Stimulated activated naive CD8-positive, alpha-beta T cell treated with anti-CD3 and anti-CD28 coated beads, Interleukin-15, Interleukin-2, amounts not matched to agents 100 U/mL and 50 U/mL, for 24 hours (primary cell): ENCODE data around the gene ADO.
A peak's percentile ranks its signal among the peaks of the same experiment; 100 is the strongest.

Experiments
- ATAC-seq: fragments of 150-1000 bp; cut with Tn5 transposase; one replicate; pipeline ENCODE4 v1.10.0; 2021
- DNase-seq: peaks from one replicate; pipeline ENCODE4 v3.0.0; 2021

The ADO gene

DNA sequence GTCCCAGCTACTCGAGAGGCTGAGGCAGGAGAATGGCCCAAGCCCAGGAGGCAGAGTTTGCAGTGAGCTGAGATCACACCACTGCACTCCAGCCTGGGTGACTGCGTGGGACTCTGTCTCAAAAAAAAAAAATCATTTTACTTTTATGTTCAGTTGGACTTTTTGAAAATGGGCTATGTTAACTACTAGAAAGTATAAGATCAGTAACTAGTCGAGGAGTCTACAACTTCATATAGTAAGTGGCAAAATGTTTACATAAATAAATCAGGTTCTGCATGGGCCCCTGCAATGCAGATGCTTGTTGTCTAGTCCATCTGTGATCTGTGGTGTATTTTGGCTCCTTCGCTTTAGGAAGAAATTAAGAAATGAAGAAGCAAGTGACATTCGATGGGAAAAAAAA is 12.3 kb upstream of the ADO start:
- ATAC-seq (no peak), DNase-seq (no peak)

DNA sequence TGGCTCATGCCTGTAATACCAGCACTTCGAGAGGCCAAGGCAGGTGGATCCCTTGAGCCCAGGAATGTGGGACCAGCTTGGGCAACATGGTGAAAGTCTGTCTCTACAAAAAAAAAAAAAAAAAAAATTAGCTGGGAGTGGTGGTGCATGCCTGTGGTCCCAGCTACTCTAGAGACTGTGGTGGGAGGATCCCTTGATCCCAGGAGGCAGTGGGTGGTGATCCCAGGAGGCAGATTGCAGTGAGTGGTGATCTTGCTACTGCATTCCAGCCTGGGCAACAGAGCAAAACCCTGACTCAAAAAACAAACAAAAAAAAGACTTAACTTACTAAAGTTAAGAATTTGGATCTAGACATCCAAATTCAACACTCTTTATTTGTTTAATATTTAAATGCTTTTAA is 10.2 kb upstream of the ADO start:
- DNase-seq (no peak), ATAC-seq (no peak)

DNA sequence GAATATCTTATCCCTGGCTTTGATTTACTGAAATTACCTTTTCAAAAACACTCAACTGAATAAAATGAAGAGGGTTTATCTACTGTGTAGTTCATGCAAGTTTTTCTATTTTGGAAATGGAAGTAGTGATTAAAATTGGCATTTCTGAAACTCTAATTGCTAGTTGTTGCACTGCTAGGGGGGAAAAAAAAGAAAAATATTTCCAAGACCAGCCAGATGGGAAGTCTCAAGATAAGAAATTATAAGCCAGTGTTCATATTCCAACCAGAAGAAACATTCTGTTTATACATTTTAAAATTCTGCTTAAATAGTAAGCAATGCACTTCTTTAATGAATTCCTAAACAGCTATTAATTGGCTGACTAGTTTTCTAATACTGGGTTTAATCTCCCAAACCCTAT is 9.4 kb upstream of the ADO start:
- no peak for DNase-seq
- no peak for ATAC-seq

DNA sequence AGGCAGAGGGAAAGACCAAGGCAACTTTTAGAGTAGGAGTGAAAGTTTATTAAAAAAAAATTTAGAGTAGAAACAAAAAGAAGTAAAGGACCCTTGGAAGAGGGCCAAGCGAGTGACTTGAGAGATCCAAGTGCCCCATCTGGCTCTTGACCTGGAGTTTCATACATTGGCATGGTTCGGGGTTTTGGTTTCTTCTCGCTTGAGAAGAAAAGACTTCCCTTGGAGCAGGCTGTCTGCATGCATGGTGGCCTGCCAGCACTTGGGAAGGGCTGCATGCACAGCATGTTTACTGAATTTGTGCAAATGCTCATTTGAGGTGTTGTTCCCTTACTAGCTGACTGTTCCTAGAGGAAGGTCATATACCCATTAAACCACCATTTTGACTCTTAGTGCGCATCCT is 8.8 kb upstream of the ADO start:
- no peak for ATAC-seq

DNA sequence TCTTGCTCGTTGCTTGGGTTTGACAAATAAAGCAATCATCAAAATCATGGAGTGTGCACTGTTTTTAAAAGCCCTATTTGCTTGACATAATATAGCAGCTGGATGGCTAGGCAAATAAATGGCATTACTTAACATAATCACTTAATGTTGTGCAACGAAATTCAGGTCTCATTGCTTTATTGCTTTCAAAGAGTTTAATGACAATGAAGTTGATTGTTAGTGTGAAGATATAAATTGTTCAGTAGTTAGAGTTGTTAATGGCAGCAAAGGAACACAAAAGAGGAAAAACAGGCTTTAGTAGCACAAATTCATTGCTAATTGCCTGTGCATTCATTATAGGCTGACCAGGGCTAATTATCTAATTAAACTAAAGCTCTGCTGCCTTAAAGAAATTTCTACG is 7.6 kb upstream of the ADO start:
- no peak for ATAC-seq
- DNase-seq = no peak

More for the DNA sequence above, 8.8 kb upstream of the ADO start:
- no peak for DNase-seq

DNA sequence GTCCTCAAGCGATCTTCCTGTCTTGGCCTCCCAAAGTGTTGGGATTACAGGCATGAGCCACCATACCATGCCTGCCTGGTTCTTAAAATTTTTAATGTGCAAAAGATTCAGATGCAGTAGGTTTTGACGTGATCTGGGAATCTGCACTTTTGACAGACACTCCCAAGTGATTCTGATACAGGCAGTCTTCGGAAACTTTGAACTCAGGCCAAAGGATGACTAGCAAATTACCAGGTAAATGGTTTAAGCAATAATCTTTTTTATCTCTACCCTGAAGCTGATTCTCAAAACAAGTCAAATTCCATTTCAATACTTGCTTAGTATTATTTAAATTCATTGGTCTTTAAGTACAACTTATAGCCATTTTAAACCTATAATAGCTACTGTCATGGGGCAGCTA is 2.6 kb upstream of the ADO start:
- ATAC-seq (no peak), DNase-seq (no peak)

DNA sequence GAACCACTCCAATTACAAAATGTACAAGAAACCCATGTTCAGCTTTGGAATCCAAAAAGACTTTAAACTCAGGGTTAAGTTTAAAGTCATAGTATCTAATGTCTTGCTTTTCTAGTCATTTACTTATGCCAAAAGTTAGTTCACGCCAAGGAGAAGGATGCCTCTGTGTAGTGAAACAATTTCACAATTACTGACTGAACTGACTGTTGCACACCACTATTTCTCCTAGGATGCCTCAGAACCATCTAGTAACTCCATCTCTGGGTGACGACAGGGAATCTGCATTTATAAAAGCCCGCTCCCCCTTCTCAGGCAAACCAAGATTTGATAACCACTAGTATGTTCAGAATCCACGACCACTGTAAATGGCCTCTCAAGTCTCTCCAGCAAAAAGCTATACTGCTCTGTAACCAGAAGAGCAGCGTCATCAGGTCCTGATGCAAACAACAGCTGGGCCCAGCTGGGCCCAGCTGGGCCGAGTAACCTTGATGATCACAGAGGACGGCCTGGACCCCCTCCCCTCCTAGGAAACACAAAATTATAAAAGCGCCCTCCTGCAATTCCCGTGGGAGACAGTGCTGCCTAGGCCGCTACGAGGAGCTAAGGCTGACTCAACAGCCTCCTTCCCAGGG is 680 bp upstream of the ADO start:
- DNase-seq = no peak
- ATAC-seq = no peak

DNA sequence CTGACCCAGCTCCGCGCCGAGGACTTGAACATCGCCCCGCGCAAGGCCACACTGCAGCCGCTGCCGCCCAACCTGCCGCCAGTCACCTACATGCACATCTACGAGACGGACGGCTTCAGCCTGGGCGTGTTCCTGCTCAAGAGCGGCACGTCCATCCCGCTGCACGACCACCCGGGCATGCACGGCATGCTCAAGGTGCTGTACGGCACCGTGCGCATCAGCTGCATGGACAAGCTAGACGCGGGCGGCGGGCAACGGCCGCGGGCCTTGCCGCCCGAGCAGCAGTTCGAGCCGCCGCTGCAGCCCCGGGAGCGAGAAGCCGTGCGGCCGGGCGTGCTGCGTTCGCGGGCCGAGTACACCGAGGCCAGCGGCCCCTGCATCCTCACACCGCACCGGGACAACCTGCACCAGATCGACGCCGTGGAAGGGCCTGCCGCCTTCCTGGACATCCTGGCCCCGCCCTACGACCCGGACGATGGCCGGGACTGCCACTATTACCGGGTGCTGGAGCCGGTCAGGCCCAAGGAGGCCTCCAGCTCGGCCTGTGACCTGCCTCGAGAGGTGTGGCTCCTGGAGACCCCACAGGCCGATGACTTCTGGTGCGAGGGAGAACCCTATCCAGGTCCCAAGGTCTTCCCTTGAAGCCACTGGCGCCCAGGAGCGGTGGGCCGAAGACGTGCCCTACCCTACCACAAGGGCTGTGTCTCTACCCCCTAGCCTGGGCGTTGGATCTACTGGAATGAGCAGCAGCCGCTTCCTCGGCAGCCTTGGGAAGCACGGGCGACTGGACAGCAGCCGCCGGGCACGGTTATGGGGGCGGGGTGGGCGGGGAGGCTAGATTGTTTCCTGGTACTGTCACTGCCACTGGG is 945 bp downstream of the ADO start:
- no peak for ATAC-seq
- DNase-seq = peak; percentile 29

DNA sequence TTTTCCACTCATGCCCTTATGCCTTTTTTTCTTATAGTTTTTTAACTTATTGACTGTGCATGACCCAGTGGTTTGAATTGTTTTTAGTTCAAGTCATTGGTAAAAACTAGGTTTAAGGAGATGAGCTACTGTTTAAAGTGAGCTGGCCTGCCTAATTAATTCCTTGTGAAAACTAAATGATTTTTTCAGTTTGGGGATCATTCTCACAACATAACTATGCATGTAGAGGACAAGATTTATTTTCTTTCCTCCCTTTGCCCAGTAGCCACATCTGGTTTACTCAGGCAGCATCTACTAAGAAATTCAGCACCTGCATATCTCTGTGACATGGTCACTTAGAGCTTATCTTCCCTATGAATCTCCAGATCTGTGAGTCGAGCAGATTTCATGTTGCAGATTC is 1.7 kb downstream of the ADO start:
- no peak for DNase-seq

DNA sequence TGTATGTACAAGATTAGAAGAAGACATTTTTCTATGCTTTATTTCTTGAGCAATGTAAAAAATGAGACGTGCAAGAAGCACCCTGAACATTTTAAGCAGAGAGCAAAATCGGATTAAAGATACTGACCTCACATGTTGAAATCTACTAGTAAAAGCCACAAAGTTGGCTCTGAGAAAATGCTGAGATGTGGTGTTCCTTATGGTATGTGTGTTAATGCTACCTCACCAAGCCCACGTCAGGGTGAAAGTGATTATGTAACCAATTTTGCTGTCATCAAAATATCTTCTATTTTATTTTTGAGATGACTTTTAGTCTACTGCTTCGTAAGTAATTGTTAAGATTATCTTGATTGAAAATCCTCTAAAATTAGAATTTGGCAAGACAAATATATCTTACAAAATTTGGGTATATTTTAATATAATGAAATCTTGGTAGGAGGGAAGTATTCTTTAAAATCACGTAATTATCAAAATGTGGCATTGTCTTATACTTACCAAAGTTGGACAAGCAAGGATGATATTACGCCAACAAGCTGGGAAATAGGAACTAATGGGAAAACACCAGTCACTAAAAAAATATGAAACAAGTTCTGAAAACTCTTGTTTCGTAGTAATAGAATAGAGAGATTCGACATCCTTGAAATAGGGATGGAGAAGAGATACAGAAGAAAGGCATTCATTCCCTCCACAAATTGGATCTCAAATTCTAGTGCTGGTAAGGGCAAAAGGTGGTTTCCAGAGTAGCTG is 5.8 kb downstream of the ADO start:
- no peak for DNase-seq
- no peak for ATAC-seq

More for the DNA sequence above, 1.7 kb downstream of the ADO start:
- ATAC-seq = no peak

DNA sequence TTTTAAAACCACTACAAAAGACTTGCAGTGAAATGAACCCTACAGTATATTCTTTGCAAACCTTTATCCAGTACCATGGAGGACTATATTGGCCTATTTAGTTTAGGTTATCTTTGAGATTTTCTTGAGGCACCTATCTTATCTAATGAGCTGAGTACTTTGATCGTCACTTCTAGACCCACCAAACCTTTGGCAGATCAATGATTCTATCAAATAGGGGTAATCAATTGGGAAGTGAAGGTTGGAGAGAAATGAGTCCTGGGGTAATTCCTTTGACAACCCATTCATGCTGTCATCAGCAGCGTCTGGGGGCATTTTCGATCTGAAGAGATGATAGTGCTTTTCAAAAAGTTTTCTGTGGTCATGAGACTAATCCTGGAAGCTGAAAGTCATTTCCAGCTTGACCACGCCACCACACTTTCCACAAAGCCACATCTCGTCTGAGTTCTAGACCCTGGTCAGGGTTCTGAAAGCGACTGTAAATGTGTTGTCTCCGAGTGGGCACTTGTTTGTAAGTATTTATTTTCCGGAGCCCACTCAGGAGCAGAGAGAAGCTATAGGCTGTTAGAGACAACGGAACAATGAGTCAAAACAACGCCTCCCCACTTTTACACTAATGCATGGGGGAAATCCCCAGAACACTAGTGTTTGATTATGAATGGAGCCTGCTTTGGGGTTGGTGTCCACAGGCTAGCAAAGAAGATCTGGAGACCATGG is 6.8 kb downstream of the ADO start:
- peak; percentile 83 for DNase-seq
- peak; percentile 73 for ATAC-seq

DNA sequence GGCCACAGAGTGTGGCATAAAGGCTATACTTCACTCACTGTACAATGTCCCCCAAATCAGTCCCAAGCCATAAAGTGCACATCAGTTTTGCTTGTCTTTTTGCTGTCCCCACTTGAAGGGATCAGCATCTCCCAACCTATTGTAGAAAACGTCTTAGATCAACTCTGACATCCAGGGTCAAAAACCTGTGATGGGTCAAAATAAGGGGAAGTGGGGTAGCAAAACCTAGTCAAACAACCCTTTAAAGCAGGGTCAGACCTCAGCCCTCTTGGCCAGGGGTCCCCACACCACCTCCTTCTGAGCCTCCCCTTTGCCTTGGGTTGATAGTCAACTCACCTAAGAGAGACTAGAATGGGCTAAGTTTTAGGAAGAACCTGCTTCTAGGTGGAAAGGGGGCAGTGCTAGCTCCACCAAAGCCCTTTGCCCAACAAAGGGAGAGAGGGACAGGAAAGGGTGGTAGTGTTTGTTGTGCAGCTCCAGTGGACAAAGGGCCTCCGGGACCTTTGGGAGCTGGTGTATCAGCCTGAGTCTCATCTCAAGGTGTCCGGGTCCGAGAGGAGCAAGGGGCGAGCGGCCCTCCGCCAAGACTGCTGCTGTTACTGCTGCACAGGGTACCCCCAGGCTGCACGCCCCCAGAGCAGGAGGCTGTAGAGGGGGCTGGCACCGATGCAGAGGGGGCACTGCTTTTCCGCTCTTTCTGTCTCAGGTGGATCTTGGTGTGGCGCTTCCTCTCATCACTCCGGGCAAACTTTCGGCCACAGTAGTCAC is 8.3 kb downstream of the ADO start:
- ATAC-seq (no peak), DNase-seq (no peak)

DNA sequence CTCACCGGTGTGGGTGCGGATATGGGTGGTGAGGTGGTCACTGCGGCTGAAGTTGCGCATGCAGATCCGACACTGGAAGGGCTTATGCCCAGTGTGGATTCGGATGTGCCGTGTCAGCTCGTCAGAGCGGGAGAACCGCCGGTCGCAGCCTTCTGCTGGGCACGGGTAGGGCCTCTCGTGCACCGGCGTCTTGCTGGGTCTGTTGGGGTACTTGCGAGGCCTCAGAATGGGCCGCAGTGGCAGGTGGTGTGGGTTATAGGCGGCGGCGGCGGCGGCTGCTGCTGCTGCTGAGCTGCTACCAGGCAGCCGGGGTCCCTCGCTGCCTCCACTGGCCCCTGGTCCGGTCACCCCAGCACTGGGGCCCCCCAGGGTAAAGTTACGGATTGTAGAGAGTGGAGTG is 8.9 kb downstream of the ADO start:
- DNase-seq (no peak), ATAC-seq (no peak)

DNA sequence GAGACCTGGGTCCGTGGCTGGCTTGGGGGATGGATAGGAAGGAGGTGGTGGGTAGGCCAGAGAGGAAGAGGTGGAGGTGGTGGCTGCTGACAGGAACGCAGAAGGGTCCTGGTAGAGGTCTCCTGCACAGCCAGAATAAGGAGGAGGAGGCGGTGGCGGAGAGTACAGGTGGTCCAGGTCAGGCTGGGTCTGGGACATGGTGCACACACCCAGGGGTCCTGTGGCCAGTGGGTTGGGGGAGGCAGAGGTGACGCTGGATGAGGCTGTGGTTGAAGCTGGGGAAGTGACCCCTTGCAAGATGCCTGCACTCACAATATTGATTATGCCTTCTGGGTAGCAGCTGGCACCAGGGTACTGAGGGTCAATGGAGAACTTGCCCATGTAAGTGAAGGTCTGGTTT is 9.5 kb downstream of the ADO start:
- no peak for DNase-seq

DNA sequence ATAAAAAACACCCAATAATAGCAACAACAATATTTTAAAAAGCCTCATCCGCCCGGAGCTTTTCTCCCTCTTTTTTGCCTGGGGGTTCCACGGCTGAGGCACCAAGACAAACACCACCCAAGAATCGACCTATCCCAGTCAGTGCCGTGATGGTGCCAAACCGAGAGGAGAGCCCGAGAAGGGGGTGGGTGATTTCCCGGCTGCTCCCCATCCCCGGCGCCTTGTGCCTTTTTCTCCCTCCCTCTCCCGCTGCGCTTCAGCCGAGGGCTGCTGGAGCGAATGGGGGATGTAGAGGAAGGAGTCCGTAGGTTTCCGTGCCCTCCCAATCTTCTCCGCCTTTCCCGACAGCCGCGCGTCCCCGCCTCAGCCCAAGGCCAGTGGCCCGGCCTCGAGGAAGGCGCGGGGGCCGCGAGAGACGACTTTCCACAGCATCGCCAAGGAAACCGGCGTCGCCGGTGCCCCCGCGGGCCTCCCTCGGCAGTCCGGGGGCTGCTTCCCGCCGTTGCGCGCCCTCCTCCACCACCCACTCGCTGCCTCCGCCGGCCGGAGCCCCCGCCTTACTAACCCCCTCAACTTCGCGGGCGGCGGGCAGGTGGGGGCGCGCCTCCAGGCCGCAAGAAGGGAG is 10.3 kb downstream of the ADO start:
- ATAC-seq = no peak
- peak; percentile 47 for DNase-seq

More for the DNA sequence above, 9.5 kb downstream of the ADO start:
- no peak for ATAC-seq

DNA sequence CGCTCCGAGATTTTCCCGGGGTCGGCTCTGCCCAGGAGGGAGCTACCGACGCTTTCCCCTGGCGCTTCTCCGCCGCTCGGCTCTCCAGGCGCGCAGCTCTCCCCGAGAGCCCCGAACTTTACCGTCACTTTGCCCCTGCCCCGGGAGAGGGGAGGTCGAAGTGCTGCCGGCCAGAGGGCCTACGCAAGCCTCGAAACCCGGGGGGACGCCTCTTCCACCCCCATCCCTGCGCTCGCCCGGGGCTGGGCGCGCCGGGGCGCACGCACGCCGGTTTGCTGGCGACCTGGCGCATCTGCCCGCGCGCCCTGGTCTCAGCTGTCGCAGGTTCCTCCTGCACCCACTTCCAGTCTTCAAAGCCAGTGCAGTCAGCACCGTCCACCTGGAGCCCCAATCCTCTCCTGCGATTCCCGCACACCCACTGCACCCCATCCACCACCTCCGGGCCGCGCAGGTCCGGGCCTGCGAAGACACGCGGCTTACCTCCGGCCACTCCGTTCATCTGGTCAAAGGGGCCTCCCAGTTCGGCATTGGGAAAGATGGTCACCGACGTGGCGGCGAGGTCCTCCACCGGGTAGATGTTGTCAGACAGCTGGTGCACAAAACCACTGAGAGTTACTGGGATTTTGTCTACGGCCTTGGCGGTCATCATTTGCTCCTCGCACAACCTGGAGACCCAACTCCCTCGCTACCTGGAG is 11.0 kb downstream of the ADO start:
- DNase-seq = peak; percentile 50
- no peak for ATAC-seq

DNA sequence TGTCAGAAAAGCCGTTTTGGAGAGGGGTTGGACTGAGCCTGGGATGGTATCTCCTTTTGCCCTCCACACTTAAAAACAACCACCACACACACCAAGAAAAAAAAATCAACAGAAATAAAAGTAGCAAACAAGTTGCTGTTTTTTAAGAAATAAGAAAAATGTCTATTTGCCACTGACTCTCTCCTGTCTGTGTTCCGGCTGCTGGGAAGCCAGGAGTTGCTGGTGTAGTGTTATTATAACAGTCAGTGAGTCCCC is 11.5 kb downstream of the ADO start:
- DNase-seq = no peak
- ATAC-seq = no peak

DNA sequence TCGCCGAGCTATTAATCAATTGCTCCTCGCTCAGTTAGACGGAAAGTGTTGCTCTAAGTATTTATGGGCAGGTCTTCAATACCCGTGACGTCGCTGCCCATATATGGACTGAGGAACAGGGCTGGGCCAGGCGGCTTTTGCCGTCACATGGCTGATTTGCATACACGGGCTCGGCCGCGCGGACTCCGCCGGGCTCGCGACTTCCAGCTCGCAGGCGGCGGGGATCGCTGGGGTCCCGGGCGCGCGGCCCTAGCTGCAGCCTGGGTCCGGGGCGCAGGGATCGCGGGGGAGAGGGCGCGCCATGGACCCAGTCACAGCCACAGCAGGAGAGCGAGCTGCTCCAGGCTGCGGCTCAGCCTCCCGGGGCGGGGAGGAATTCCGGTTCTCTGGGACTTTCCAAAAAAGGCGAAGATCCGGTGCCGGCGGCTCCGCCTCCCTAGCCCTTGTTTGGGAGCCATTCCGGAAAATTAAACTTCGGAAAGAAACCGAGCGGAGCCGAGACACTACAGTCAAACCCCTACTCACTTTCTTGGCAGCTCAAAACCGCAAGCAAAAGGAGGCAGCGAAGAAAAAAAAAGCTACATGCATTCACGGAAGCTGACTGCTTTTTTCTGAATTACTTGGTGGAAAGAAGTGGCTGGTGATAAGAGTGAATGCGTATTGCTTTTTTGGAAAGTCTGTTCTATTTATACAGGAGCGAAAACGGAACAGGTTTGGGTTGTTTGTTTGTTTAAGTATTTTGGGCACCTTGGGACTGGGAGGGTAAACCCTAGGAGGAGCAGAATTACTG is 12.0 kb downstream of the ADO start, which contains the start of gene EGR2:
Gene EGR2 (minus strand): TSS at position 36 of the 790 bp plus-strand sequence. CDS start 337 bp downstream, outside the sequence.
- ATAC-seq (peak; percentile 73), DNase-seq (peak; percentile 93)

DNA sequence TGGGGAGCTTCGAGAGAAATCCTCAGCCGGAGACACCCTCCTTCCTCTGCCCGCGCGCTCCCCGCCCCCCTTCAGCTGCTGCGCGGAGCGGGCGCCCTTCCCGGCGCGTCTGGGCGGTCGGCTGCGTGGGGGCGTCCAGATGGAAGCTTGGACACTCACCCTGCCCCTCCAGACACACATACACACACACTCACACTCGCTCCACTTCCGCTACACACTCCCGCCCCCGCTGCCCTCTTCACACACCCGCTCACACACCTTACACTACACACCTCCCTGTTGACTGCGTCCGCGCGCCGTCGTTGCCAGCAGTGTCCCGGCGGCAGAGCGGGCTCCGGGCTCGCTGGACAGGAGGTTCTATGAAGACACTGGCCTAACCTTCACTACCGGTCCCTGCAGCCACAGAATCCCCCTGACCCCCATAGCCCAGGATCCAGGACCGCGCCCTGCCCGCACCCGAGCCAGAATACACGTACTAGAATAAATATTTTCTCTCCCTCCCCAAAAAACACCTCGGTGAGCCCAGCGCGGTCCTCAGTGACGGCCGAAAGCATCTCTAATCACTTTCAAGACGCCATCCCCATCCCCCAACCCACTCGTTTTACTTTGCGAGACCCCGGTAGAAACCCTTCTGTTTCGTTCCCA is 12.7 kb downstream of the ADO start:
- peak; percentile 2 for ATAC-seq
- peak; percentile 76 for DNase-seq
